ENCODE data around the gene LDLRAD3. TPM values are rescaled to one million over a fixed set of nuclear protein-coding genes. Genes with fewer than 3 reads are reported as not detected.

Gene LDLRAD3
- total and polyA plus RNA-seq, 3 donors from 2014 or later, result 7.1 to 14.6 (median 12.0) TPM

GRCh38 chr11:36156161-36156816 lies 212.4 kb downstream of the LDLRAD3 start:
- no peak for DNase-seq
- intact Hi-C loops (cut with DNase I; ENCODE audit: low total_unique reads), result no loop called here
- Histone ChIP-seq H3K27ac (peak overlapping the region in 1 of 2 donors; percentile 7), H3K4me3 (no peak overlapping the region), H3K36me3 (ENCODE audit: low read depth, missing control alignments) (no peaks in the 10 kb centered on the region), H3K27me3 (no peaks in the 10 kb centered on the region), H3K4me1 (peaks cover 25% of the 10 kb centered on the region), H3K9me3 (no peaks in the 10 kb centered on the region)
- 65 to 76% methylated on average over 4 of the region's 4 CpGs for WGBS, 2 donors
- TF ChIP-seq POLR2A (IDR thresholded peaks at IDR 0.05), result no peak
- no peak for TF ChIP-seq CTCF (IDR thresholded peaks at IDR 0.05)

- Histone ChIP-seq H3K4me1 (peaks cover 25% of the 10 kb centered on the region), H3K9me3 (no peaks in the 10 kb centered on the region), H3K36me3 (ENCODE audit: low read depth, missing control alignments) (no peaks in the 10 kb centered on the region), H3K4me3 (no peak overlapping the region), H3K27me3 (no peaks in the 10 kb centered on the region), H3K27ac (peak overlapping the region in 1 of 2 donors; percentile 7)
- intact Hi-C loops (cut with DNase I; ENCODE audit: low total_unique reads), result no loop called here
- 44 to 57% methylated on average over 5 of the region's 5 CpGs for WGBS, 2 donors
- TF ChIP-seq CTCF (IDR thresholded peaks at IDR 0.05) (no peak), POLR2A (IDR thresholded peaks at IDR 0.05) (no peak)
- no peak for DNase-seq
Observed at GRCh38 chr11:36156817-36157519, 213.1 kb downstream of the LDLRAD3 start.

- 24 to 40% methylated on average over 10 of the region's 10 CpGs for WGBS, 2 donors
- DNase-seq, result peak; percentile 19
- H3K9me3 ChIP-seq, result no peaks in the 10 kb centered on the region
- TF ChIP-seq POLR2A (IDR thresholded peaks at IDR 0.05) (no peak), CTCF (IDR thresholded peaks at IDR 0.05) (no peak)
- no peak overlapping the region for H3K4me3 ChIP-seq
- peaks cover 20% of the 10 kb centered on the region for H3K4me1 ChIP-seq
- no peaks in the 10 kb centered on the region for H3K27me3 ChIP-seq
- intact Hi-C loops (cut with DNase I; ENCODE audit: low total_unique reads), result no loop called here
- H3K36me3 ChIP-seq (ENCODE audit: low read depth, missing control alignments), result no peaks in the 10 kb centered on the region
- H3K27ac ChIP-seq, result no peak overlapping the region
Observed at GRCh38 chr11:36160091-36160490, 216.2 kb downstream of the LDLRAD3 start.

GRCh38 chr11:36161572-36161971 lies 217.7 kb downstream of the LDLRAD3 start:
- TF ChIP-seq POLR2A (IDR thresholded peaks at IDR 0.05), result no peak
- TF ChIP-seq CTCF (IDR thresholded peaks at IDR 0.05), result no peak
- Histone ChIP-seq H3K4me1 (peaks cover 15% of the 10 kb centered on the region), H3K4me3 (no peak overlapping the region), H3K36me3 (ENCODE audit: low read depth, missing control alignments) (no peaks in the 10 kb centered on the region), H3K9me3 (no peaks in the 10 kb centered on the region), H3K27ac (no peak overlapping the region), H3K27me3 (no peaks in the 10 kb centered on the region)
- DNase-seq, result no peak
- WGBS, 2 donors, result 89 to 91% methylated on average over 5 of the region's 5 CpGs
- intact Hi-C loops (cut with DNase I; ENCODE audit: low total_unique reads), result no loop called here
